ENCODE data around the gene MPHOSPH9.
A peak's percentile ranks its signal among the peaks of the same experiment; 100 is the strongest.
"Not testable (repeated sequence)": the region's sequence is repeated elsewhere in the genome, so short reads cannot be mapped to it uniquely, and the experiment has no call there.

MPHOSPH9 gene

GRCh38 chr12:123206794-123207193 is 26.1 kb downstream of the MPHOSPH9 start:
- not testable (repeated sequence) for DNase-seq

- no peak for DNase-seq
Observed at GRCh38 chr12:123200414-123200813, 32.5 kb downstream of the MPHOSPH9 start.

- no peak for DNase-seq
Observed at GRCh38 chr12:123199936-123200335, 33.0 kb downstream of the MPHOSPH9 start.

- DNase-seq = no peak
Observed at GRCh38 chr12:123187637-123188036, 45.3 kb downstream of the MPHOSPH9 start.

DNA sequence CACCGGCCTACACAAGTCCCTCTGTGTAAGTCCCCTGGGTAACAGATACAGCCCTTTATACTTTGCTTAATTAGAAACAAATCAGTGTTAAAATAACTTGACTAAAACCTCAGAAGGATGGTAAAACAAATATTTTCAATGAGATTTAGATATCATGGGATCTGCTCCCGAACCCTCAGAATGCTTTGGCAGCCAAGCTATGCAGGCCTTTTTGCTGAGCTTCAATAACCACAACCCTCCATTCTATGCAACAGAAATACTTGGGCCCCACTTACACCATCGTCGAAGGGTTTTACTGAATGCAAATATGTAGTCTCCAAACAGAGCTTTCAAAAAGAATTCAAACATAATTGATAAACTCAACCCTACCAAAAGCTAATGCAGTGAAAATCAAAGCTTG is 52.8 kb downstream of the MPHOSPH9 start:
- DNase-seq = no peak

GRCh38 chr12:123171967-123172366 is 61.0 kb downstream of the MPHOSPH9 start:
- no peak for DNase-seq

GRCh38 chr12:123167329-123167728 is 65.6 kb downstream of the MPHOSPH9 start:
- DNase-seq = no peak

GRCh38 chr12:123165537-123165936 is 67.4 kb downstream of the MPHOSPH9 start:
- peak; percentile 97 for DNase-seq

- no peak for DNase-seq
Observed at GRCh38 chr12:123164710-123165261, 68.2 kb downstream of the MPHOSPH9 start.

GRCh38 chr12:123164222-123164621 is 68.7 kb downstream of the MPHOSPH9 start:
- peak; percentile 56 for DNase-seq

DNA sequence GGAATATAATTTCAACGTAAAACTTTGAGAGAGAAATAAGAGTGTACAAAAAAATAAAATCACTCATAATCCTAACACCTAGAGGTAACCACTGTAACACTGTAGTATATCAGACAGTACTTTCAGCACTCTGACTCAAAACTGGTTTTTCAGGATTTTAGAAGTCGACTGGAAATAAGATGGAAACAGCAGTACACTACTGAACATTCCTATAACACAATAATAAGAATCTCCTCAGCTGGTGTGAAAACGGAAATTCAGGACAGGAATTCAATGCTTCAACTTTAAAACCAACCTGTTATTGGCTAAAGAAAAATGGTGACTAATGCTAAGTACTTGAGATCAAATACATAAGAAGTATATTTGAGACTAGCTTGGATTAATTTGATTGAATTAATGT is 69.7 kb downstream of the MPHOSPH9 start:
- peak; percentile 15 for DNase-seq

GRCh38 chr12:123160801-123161487 is 72.0 kb downstream of the MPHOSPH9 start:
- no peak for DNase-seq

- DNase-seq = no peak
Observed at GRCh38 chr12:123153906-123154305, 79.0 kb downstream of the MPHOSPH9 start.

DNA sequence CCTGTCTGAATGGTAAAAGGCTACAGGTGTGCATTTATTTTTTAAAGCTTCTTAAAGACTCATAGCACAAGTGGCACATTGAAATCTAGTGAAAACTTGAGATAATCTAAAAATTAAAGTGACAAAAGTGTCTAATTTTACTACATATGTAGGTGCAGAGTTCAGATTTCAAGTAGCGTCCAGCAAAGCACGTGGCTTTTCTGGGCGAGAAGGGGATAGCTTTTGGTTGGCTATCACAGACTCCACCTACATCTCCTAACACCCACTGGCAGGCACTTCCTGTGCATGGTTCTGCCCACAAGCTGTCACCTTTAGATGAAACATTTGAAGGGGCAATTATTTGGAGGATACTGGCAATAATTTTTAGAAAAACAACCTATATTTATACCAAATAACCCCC is 80.1 kb downstream of the MPHOSPH9 start:
- DNase-seq = no peak

DNA sequence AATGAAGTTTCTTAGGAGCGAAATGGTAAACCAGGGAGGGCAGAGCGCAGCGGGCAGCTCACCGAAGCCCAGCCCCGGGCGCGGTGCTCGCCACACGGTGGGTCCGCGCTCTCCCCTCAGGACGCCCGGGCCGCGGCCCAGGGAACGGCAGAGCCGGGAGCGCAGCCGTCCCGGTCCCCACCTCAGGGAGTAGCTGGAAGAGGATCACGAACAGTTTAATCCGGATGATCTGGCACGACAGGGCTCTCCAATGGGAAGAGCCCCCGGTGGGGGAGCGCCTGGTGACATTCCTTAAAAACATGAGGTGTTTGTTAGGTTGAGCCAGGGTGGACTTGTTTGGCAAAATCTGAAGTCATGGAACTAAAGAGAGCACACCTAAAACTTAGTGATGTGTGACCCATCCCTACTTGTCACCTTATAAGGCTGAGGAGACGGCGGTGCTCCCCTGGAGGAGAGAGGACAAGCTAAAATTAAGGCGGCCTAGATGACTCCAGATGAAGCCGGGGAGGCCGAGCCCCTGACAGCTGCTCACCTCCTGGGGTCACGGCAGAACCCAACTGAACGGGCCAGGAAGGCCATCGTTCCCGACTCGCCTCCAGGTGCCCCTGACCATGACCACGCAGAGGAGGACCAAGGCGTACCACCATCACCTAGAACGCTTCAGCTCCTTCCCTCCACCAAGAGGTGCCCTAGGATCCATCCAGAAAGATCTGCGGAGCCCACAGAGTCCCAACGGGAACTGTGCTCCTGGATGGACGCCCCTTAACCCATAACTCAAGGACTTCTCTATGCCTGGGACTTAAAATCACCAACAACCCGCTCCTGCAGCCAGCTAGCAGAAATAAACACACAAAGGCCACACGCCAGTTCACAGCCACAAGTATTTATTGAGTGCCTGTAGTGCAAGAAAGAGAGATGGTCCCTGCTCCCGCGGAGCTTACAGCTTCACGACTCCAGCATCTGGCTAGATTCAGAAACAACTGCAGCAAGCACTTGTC is 81.2 kb downstream of the MPHOSPH9 start:
- DNase-seq = no peak

DNA sequence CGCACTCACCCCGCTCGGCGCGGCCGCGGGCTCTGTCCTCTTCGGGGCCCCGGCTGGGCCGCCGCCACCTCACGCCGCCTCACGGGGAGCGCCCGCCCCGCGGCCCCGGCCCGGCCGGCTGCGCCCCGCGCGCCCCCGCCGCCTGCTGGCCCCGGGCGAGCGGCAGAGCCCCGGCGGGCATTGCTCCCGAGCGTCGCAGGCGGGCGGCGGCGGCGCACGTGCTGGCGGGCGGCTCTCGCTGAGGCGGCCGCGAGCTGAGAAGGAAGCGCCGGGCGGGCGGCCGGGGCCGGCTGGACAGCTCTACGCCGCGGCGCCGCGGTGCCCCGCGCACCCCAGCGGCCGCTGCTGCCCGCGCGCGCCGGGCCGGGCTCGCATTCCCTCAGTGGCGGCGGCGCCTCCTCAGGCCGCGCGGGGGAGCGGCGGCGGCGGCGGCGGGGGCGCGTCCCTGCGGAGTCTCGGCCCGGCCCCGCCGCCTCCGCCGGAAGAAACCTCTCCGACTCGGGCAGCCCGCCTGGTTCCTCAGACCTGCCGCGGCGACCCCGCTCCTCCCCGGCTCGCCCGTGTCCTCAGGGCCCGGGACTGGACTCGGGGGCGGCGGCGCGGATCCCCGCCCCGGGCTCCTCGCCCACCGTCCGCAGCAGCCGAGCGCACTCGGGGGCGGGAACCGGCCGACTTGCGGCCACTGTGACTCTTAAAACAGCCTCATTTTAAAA is 82.0 kb downstream of the MPHOSPH9 start, which contains the start of gene PITPNM2:
PITPNM2 (minus strand) TSS at position 347 of the 713 bp plus-strand sequence. CDS start 116,500 bp downstream, outside the sequence.
- peak; percentile 17 for DNase-seq

DNA sequence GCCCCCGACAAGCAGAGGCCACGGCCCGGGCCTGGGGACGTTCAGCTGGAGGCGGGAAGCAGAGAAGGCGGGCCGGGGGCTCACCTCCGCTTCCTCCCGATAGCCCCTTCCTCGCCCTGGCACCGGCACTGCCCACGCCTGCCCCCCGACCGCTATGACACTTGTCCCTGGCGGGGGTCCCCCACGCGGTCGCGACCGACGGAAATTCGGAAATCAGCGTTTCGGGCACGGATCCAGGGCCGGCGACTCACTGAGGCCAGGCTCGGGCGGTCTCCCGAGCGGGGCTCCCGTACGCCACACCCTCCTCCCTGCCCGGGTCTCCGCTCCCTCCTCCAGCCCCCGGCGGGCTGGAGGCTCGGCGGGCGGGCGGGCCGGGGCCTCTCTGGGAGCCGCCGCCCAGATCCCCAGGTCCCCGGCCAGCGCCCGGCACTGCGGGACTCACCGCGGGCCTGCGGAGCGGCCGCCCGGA is 82.6 kb downstream of the MPHOSPH9 start:
- no peak for DNase-seq

DNA sequence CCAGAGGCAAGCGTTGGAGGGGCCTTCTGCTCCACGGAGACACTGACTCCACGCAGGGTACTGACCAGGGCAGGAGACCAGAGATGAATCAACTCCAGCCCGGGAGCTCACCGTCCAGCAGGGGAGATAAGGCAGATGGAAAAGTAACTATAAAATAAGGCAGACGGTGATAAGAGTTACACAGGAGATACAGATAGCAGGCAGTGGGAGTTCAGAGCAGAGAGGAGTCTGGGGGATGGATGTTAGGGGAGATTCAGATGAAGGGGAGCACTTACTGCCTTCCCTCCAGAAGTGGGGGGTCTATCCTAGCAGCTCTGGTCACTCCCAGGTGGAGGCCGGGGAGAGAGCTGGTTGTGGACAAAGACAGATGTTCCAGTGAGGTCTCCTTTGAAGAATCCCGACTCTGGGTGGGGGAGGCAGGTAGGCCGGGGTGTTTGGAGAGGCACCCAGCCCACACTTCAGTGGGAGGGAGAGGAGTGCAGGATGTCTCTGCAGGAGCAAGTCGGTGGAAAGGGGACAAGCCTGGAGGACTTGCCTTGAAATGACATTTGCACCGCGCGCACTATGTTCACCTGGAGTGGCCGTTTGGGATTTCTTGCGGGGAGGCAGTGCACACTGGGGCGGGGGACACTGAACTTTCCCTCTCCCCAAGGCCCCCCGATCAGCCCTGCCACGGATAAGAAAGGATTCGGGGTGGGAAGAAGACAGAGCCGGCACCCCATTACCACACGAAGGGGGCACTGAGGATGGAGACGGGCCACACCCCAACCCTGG is 83.3 kb downstream of the MPHOSPH9 start:
- peak; percentile 26 for DNase-seq

- no peak for DNase-seq
Observed at GRCh38 chr12:123149088-123149487, 83.9 kb downstream of the MPHOSPH9 start.

- DNase-seq = peak; percentile 38
Observed at GRCh38 chr12:123148655-123149054, 84.3 kb downstream of the MPHOSPH9 start.

GRCh38 chr12:123148223-123148622 is 84.7 kb downstream of the MPHOSPH9 start:
- DNase-seq = no peak

DNA sequence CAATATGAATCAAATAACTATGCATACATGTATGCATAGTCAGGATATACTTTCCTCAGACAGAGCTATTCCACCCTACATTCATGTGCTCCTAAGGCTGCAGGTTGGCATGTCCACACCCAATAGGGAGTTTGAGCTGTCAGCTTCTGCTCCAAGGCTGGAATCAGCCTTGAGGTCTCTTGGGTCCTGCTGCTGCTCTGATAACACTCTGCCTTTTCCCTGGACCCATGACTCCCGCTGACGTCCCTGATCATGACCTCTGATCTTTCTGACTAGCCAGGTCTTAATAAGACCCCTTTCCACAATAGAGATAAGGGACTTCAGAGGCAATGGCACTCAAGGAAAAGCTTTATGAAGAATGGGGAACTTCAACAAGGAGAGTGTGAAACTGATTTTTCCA is 87.7 kb downstream of the MPHOSPH9 start:
- no peak for DNase-seq
